Upper lobe of right lung (tissue), 1 donor: ENCODE measurements around the gene ZNF718. TPM values are rescaled to one million over a fixed set of nuclear protein-coding genes. Genes with fewer than 3 reads are reported as not detected.
"Not testable (repeated sequence)": the region's sequence is repeated elsewhere in the genome, so short reads cannot be mapped to it uniquely, and the experiment has no call there.

Source experiments
- ATAC-seq: fragments of 200-7000 bp; cut with Tn5 transposase; one replicate; pipeline ENCODE4 v1.9.1; 2020; ENCODE audit warnings: mild to moderate bottlenecking, moderate library complexity
- DNase-seq: peaks from one replicate; pipeline ENCODE4 v3.0.0-alpha.2; 2020
- H3K27ac ChIP-seq: fragments of 200-600 bp; one replicate; pipeline ENCODE4 v1.8.0; 2022
- H3K27me3 ChIP-seq: fragments of 200-600 bp; one replicate; pipeline ENCODE4 v1.8.0; 2022; ENCODE audit warnings: mild to moderate bottlenecking
- H3K36me3 ChIP-seq: fragments of 200-600 bp; one replicate; pipeline ENCODE4 v1.8.0; 2022
- H3K4me1 ChIP-seq: fragments of 200-600 bp; one replicate; pipeline ENCODE4 v1.8.0; 2022
- H3K4me3 ChIP-seq: fragments of 200-600 bp; one replicate; pipeline ENCODE4 v1.8.0; 2022; ENCODE audit warnings: mild to moderate bottlenecking
- H3K9me3 ChIP-seq: fragments of 200-600 bp; one replicate; pipeline ENCODE4 v1.8.0; 2022
- intact Hi-C: fragments of 100-400 bp; cut with DNase I; formaldehyde crosslinking; loops from one replicate; pipeline ENCODE4 v1.11.0; 2022
- total RNA-seq: library from RNA; stranded (reverse); fragmentation: NEBNext Ultra II Directional; extraction: Animal tissue kit (Norgen Biotek cat#: 25700); gene quantifications from one replicate; pipeline ENCODE4 v1.2.1, GENCODE V29; 2021
- TF ChIP-seq, protein P1 (sequence below): fragments of 200-600 bp; IDR thresholded peaks from one replicate; pipeline ENCODE4 v1.8.0; 2022; ENCODE audit warnings: antibody characterized with exemption
- donor health status: DM: no; HTN: yes; CAD: no; lungs with severe emphysema.

The ZNF718 gene
- total RNA-seq, 1 donor from 2014 or later, result 9.1 TPM

DNA sequence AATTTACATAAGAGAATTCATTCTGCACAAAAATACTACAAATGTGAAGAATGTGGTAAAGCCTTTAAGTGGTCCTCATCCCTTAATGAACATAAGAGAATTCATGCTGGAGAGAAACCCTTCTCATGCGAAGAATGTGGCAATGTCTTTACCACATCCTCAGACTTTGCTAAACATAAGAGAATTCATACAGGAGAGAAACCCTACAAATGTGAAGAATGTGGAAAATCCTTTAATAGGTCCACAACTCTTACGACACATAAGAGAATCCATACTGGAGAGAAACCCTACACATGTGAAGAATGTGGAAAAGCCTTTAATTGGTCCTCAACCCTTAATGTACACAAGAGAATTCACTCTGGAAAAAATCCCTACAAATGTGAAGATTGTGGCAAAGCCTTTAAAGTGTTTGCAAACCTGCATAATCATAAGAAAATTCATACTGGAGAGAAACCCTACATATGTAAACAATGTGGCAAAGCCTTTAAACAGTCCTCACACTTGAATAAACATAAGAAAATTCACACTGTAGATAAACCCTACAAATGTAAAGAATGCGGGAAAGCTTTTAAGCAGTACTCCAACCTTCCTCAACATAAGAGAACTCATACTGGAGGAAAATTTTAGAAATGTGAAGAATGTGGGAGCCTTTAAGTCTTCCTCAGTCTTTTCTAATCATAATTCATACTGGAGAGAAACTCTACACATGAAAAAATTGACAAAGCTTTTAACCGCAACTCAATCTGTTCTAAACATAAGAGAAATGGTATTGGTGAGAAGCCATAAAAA lies 37.4 kb downstream of the ZNF718 start:
- no peak for ATAC-seq
- H3K36me3 ChIP-seq, result no peaks in the 10 kb centered on the region
- TF ChIP-seq, protein P1, sequence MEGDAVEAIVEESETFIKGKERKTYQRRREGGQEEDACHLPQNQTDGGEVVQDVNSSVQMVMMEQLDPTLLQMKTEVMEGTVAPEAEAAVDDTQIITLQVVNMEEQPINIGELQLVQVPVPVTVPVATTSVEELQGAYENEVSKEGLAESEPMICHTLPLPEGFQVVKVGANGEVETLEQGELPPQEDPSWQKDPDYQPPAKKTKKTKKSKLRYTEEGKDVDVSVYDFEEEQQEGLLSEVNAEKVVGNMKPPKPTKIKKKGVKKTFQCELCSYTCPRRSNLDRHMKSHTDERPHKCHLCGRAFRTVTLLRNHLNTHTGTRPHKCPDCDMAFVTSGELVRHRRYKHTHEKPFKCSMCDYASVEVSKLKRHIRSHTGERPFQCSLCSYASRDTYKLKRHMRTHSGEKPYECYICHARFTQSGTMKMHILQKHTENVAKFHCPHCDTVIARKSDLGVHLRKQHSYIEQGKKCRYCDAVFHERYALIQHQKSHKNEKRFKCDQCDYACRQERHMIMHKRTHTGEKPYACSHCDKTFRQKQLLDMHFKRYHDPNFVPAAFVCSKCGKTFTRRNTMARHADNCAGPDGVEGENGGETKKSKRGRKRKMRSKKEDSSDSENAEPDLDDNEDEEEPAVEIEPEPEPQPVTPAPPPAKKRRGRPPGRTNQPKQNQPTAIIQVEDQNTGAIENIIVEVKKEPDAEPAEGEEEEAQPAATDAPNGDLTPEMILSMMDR, result no peak
- peaks cover 95% of the 10 kb centered on the region for H3K9me3 ChIP-seq
- no peak for DNase-seq
- H3K4me3 ChIP-seq, result no peak overlapping the region
- no peaks in the 10 kb centered on the region for H3K4me1 ChIP-seq
- intact Hi-C loops, result no loop called here
- H3K27me3 ChIP-seq, result no peaks in the 10 kb centered on the region
- H3K27ac ChIP-seq, result no peak overlapping the region

DNA sequence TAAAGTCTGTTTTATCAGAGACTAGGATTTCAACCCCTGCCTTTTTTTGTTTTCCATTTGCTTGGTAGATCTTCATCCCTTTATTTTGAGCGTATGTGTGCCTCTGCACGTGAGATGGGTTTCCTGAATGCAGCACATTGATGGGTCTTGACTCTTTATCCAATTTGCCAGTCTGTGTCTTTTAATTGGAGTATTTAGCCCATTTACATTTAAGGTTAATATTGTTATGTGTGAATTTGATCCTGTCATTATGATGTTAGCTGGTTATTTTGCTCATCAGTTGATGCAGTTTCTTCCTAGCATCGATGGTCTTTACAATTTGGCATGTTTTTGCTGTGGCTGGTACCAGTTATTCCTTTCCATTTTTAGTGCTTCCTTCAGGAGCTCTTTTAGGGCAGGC lies 45.3 kb downstream of the ZNF718 start:
- H3K9me3 ChIP-seq, result peaks cover 84% of the 10 kb centered on the region
- ATAC-seq, H3K36me3 ChIP-seq, H3K27ac ChIP-seq, intact Hi-C loops, DNase-seq, H3K27me3 ChIP-seq, H3K4me1 ChIP-seq, H3K4me3 ChIP-seq: not testable (repeated sequence)

DNA sequence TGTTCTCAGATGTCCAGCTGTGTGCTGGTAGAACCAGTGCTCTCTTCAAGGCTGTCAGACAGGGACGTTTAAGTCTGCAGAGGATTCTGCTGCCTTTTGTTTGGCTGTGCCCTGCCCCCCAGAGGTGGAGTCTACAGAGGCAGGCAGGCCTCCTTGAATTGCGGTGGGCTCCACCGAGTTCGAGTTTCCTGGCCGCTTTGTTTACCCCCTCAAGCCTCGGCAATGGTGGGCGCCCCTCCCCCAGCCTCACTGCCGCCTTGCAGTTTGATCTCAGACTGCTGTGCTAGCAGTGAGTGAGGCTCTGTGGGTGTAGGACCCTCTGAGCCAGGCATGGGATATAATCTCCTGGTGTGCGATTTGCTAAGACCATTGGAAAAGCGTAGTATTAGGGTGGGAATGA lies 47.0 kb downstream of the ZNF718 start:
- H3K4me1 ChIP-seq, H3K27me3 ChIP-seq, H3K4me3 ChIP-seq, ATAC-seq, H3K36me3 ChIP-seq, H3K27ac ChIP-seq, DNase-seq, intact Hi-C loops: not testable (repeated sequence)
- H3K9me3 ChIP-seq, result peaks cover 80% of the 10 kb centered on the region

DNA sequence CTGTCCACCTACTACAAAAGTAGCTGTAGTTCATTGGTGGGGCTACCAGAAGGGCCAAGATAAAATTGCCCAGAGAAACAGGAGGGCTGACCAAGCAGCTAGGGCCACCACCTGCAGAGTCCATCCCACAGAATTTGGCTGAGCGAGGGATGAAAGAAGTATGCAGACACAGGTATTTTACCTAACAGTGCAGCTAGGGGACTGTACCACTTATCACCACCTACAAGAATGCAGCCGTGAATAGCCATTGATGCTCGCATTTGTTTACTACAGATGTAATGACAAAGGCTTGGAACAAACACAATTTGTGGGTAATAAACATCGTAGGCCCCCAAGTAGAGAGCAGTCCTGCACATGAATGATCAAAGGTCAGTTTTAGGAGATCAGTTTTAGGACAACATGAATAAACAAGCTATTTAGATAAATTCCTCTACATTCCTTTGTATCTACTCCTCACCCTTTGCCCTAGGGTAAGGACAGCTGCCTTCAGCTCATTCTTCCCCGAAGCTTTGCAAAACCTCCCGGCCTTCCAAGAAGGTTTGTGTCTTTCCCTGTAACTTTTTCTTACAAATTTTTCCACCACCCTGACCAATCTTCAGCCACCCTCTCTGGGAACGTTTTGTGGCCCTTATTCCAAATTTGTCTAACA lies 49.5 kb downstream of the ZNF718 start:
- ATAC-seq, result no peak
- Histone ChIP-seq H3K36me3 (no peaks in the 10 kb centered on the region), H3K4me1 (no peaks in the 10 kb centered on the region), H3K9me3 (peaks cover 77% of the 10 kb centered on the region), H3K27me3 (no peaks in the 10 kb centered on the region), H3K27ac (no peak overlapping the region), H3K4me3 (no peak overlapping the region)
- no peak for DNase-seq
- TF ChIP-seq, protein P1, result no peak
- intact Hi-C loops, result no loop called here

DNA sequence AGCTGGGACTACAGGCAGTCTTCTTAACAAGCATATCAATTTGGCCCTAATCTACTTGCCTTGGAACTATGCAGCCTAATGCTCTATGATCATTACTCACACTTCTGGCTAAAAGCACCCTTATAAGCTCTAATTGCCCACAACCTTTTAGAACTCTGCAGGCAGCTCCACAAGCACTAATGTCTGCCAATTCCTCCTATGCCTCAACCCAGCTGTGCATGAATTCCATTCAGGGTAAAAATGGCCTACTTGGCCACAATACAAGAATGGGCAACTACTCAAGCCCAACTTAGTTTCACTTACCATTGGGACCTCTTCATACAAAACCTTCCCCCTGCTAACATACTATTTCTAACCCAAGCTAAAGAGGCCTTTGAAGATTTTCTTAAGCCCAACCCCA lies 51.7 kb downstream of the ZNF718 start:
- ATAC-seq, result no peak
- intact Hi-C loops, result no loop called here
- Histone ChIP-seq H3K4me3 (no peak overlapping the region), H3K27ac (no peak overlapping the region), H3K9me3 (peaks cover 75% of the 10 kb centered on the region), H3K36me3 (no peaks in the 10 kb centered on the region), H3K27me3 (no peaks in the 10 kb centered on the region), H3K4me1 (no peaks in the 10 kb centered on the region)
- TF ChIP-seq, protein P1, result no peak
- DNase-seq, result no peak

DNA sequence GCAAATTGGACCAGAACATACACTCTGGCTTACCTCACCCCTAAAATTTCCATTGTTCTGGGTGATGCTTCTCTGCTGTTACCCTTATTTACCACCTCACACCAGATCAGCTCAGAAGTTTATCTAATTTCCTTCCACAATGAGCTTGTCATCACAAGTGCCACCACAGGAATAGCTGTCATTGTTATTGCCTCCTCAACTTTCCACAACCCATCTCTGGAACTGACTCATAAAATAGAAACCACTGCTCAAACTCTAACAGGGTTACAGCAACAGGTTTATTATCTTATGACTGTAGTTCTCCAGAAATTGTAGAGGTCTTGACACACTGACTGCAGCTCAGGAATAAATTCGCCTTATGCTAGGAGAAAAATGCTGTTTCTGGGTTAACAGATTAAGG lies 52.7 kb downstream of the ZNF718 start:
- Histone ChIP-seq H3K36me3 (no peaks in the 10 kb centered on the region), H3K4me3 (no peak overlapping the region), H3K4me1 (no peaks in the 10 kb centered on the region), H3K27ac (no peak overlapping the region), H3K27me3 (no peaks in the 10 kb centered on the region), H3K9me3 (peaks cover 72% of the 10 kb centered on the region)
- intact Hi-C loops, result no loop called here
- ATAC-seq (no peak), DNase-seq (no peak)
- TF ChIP-seq, protein P1, result no peak

DNA sequence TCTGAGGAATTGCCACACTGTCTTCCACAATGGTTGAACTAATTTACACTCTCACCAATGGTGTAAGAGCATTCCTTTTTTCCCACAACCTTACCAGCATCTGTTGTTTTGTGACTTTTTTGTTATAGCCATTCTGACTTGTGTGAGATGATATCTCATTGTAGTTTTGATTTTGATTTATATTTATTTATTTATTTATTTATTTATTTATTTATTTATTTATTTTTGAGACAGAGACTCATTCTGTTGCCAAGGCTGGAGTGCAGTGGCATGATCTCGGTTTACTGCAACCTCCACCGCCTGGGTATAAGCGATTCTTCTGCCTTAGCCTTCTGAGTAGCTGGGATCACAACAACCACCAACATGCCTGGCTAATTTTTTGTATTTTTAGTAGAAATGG lies 57.9 kb downstream of the ZNF718 start:
- H3K4me3 ChIP-seq, H3K4me1 ChIP-seq, H3K27me3 ChIP-seq, H3K27ac ChIP-seq, DNase-seq, H3K36me3 ChIP-seq, intact Hi-C loops, ATAC-seq: not testable (repeated sequence)
- peaks cover 74% of the 10 kb centered on the region for H3K9me3 ChIP-seq
